ENCODE data around the gene SNRPN.
"Not testable (repeated sequence)": the region's sequence is repeated elsewhere in the genome, so short reads cannot be mapped to it uniquely, and the experiment has no call there.

The SNRPN gene

DNA sequence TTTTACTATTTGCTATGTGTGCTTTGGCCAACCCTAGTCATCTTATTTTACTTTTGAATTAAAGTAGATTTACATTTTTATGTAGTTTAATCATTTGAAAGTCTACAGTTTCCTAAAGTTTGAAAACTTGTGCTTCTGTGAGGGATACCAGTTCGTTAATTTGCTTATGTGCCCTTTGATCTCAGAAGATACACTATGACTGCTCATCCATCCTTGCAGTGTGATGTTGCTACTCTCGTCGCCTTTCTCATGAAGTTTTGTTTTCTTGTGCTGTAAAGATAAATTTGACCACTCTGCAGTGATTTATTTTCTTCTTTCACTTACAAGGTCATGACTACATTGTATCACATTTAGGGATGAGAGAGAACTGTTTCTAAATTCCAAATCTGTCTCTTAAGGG, 16.3 kb downstream of the SNRPN start:
- DNase-seq (ENCODE audit: low read depth) = no peak

DNA sequence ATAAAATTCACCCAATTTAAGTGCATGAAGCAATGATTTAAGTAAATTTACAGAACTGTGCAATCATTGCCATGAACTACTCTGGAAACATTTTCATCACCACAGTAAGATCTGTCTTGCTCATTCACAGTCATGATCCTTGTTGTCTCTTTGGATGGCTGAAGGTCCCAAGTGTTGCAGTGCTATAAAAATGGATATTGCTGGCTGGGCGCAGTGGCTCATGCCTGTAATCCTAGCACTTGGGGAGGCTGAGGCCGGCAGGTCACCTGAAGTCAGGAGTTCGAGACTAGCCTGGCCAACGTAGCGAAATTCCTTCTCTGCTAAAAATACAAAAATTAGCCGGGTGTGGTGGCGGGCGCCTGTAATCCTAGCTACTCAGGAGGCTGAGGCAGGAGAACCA, 17.0 kb downstream of the SNRPN start:
- DNase-seq (ENCODE audit: low read depth) = no peak

DNA sequence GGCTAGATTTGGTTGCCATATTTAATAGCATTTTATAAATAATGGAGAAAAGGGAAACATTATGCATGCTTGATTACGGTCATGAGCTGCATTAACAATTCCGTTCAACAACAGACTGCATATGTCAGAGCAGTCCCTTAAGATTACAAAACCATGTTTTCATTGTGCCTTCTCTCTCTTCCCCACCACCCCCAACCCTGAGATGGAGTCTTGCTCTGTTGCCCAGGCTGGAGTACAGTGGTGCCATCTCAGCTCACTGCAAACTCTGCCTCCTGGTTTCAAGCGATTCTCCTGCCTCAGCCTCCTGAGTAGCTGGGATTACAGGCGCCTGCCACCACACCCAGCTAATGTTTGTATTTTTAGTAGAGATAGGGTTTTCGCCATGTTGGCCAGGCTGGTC, 17.9 kb downstream of the SNRPN start:
- not testable (repeated sequence) for DNase-seq (ENCODE audit: low read depth)

DNA sequence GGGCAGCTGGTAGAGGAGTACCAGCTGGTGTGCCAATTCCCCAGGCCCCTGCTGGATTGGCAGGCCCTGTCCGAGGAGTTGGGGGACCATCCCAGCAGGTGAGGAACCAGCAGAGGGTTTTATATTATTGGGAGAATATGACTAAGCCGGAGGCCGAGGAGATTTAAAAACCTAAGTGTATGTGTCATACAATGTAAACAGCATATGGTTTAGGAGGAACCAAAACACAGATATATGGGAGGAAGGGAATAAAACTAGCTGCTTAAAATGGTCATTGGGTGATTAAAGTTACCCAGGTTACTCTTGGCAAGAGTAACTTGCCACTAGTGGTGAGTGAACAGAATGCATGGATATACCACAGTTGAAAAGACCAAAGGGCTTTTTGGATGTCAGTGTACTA, 22.1 kb downstream of the SNRPN start:
- DNase-seq (ENCODE audit: low read depth) = no peak

DNA sequence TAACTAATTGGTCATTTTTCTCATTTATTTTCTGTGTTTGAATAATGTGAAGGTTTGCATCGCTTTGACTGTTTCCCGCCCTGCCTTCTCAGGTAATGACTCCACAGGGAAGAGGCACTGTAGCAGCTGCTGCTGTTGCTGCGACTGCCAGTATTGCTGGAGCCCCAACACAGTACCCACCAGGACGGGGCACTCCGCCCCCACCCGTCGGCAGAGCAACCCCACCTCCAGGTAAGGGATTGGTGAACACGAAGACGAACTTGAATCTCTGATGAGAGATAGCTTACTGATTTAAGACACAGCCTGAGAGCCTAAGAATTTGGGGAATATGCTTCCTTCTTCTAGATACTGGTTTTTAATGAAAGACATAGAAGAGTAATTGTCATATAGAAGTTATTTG, 22.9 kb downstream of the SNRPN start:
- no peak for DNase-seq (ENCODE audit: low read depth)

DNA sequence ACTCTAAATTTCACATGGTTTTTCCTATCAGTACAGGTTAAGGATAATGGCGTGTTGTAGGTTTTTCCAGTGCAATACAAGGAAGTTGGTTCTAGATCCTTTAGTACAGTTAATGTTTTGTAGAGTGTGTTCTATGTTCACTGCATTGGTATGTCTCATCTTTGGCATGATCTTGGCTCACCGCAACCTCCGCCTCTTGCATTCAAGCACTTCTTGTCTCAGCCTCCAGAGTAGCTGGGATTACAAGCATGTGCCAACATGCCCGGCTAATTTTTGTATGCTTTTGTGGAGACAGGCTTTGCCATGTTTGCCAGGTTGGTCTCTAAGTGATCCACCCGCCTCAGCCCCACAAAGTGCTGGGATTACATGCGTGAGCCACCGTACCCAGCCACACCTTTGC, 30.4 kb downstream of the SNRPN start:
- no peak for DNase-seq (ENCODE audit: low read depth)

DNA sequence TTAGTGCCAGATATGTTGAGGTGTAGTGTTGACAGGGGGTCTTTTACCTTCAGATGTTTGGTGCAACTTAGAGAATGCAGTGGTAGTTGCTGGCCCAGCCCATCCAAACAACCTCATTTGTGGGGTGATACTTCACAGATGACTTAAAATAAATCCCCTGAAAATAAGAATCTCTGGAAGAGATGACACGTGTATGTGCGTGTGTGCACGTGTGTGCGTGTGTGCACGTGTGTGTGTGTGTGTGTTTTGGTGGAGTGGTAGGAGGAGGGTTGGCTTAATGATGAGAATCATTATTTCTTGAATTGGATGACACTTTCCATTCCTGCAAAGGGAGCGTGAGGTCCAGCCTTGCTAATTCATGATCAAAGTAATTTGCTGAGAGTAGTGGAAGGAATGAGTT, 31.9 kb downstream of the SNRPN start:
- no peak for DNase-seq (ENCODE audit: low read depth)

DNA sequence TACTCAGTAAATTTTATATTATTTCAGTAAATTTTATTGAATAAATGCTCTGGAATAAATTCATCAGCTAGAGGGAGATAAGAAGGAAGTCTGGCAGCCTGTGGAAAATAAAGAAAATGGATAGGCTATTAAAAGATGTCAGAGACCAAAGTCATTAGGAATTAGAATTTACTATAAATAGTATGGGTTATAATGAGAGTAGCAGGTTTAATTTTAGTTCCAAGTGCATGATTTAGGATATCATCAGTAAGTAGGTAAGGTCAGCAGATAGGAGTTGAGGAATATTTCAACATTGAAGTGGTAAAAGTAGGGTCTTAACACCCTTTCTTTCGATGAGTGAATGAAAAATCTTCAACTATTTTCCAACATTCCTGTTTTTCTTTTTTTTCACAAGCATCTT, 64.6 kb downstream of the SNRPN start:
- DNase-seq (ENCODE audit: low read depth) = no peak

DNA sequence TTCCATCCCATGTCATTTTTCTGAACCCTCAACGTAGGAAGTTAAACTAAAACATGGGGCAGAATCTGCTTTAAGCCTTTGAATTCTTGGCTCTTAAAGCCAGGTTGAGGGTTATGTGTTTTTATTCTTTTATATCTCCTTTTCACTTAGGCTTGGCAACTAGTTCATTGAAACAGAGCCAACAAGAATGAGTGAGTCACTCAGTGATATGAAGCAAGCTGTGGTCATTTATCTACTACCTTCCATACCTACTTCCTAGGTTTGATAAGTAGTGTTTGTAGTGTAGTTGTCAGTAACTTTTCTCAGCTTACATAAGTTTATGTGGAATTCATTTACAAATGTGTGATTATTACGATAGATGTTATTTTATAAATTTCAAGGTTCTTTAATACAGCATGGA, 67.4 kb downstream of the SNRPN start:
- DNase-seq (ENCODE audit: low read depth) = no peak
